Right lobe of liver (tissue), 4 donors: ENCODE results near the gene INSIG2.

Experiments used
- POLR2A ChIP-seq: fragments of 450-650 bp; IDR thresholded peaks from one replicate; pipeline ENCODE4 v1.6.1; 2017; ENCODE audit warnings: antibody characterized with exemption, mild to moderate bottlenecking
- TF ChIP-seq, protein P1 (sequence below), 4 donors: fragments of 200-600 bp in 3 of 4; fragments of 450-650 bp in 1 of 4; IDR thresholded peaks; one replicate each; pipeline versions ENCODE4 v1.5.1 to v1.8.0; 2016 to 2022; ENCODE audit warnings: antibody characterized with exemption in 4 of 4, mild to moderate bottlenecking in 2 of 4
- donor health status: DM: no; HTN: no; CAD: no.
- donor health status: DM: no; HTN: no; CAD: no.
- donor health status: DM: no; HTN: yes; CAD: no.

GRCh38 chr2:118153433-118153832, 65.2 kb downstream of the INSIG2 start:
- no peak for TF ChIP-seq POLR2A
- TF ChIP-seq, protein P1, sequence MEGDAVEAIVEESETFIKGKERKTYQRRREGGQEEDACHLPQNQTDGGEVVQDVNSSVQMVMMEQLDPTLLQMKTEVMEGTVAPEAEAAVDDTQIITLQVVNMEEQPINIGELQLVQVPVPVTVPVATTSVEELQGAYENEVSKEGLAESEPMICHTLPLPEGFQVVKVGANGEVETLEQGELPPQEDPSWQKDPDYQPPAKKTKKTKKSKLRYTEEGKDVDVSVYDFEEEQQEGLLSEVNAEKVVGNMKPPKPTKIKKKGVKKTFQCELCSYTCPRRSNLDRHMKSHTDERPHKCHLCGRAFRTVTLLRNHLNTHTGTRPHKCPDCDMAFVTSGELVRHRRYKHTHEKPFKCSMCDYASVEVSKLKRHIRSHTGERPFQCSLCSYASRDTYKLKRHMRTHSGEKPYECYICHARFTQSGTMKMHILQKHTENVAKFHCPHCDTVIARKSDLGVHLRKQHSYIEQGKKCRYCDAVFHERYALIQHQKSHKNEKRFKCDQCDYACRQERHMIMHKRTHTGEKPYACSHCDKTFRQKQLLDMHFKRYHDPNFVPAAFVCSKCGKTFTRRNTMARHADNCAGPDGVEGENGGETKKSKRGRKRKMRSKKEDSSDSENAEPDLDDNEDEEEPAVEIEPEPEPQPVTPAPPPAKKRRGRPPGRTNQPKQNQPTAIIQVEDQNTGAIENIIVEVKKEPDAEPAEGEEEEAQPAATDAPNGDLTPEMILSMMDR (IDR thresholded peaks at IDR 0.05) = no peak
